T47D (cell line): ENCODE results near the gene POU3F1.
"Not testable (repeated sequence)": the region's sequence is repeated elsewhere in the genome, so short reads cannot be mapped to it uniquely, and the experiment has no call there.

ENCODE experiments used
- DNase-seq, 2 experiments: peaks; one replicate each; pipeline versions ENCODE4 v3.0.0 to v3.0.0-alpha.2; 2011 to 2012; ENCODE audit warnings: low read depth in 1 of 2, low spot score in 1 of 2
- JUND ChIP-seq: IDR thresholded peaks from 2 replicates; pipeline ENCODE4 v1.6.1; 2012; ENCODE audit warnings: low read depth
- in situ Hi-C: cut with HindIII; loops from 2 replicates; pipeline ENCODE4 v1.10.0; 2016; ENCODE audit warnings: low sequenced_read_pairs, low pct_unique_long_range_greater_than_20kb

POU3F1 gene

GRCh38 chr1:38039331-38040088 is 7.1 kb downstream of the POU3F1 start:
- no peak for DNase-seq
- TF ChIP-seq JUND: no peak
- in situ Hi-C loops: no loop called here

- DNase-seq: no peak
- in situ Hi-C loops: no loop called here
- TF ChIP-seq JUND: no peak
These were observed 7.7 kb downstream of the POU3F1 start for GRCh38 chr1:38038861-38039260.

- peak in 1 of 2 experiments; percentile 27 for DNase-seq
- in situ Hi-C loops: no loop called here
- no peak for TF ChIP-seq JUND
These were observed 9.2 kb downstream of the POU3F1 start for GRCh38 chr1:38037221-38037939.

GRCh38 chr1:38034871-38035270 is 11.7 kb downstream of the POU3F1 start:
- no peak for DNase-seq
- in situ Hi-C loops: no loop called here
- TF ChIP-seq JUND: no peak

DNA sequence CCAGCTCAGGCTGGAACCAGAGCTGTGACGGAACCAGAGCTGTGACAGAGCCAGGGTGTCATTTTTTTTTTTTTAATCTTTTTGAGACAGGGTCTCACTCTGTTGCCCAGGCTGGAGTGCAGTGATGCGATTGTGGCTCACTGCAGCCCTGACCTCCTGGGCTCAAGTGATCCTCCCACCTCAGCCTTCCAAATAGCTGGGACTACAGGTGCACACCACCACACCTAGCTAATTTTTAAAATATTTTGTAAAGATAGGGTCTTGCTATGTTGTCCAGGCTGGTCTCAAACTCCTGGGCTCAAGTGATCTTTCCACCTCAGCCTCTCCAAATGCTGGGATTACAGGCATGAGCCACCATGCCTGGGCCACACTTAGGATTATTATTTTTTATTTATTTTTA is 13.6 kb downstream of the POU3F1 start:
- in situ Hi-C loops, DNase-seq: not testable (repeated sequence)

DNA sequence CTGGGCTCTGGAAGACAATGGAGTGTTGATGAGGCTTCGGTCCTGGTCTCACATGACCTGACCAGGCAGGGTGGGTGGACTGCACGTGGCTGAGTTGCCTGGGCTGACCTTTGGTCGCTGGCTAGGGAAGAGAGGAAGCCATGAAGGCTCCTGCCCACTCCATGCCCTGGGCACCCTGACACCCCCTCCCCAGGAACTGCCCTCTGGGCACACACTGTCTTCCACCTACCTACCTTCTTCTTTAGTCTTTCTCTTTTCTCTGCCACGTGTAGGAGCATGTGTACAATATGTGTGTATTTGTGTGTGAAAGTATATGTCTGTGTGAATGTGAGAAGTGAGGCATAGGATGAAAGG is 15.1 kb downstream of the POU3F1 start:
- DNase-seq: no peak
- in situ Hi-C loops: no loop called here
- TF ChIP-seq JUND: no peak

DNA sequence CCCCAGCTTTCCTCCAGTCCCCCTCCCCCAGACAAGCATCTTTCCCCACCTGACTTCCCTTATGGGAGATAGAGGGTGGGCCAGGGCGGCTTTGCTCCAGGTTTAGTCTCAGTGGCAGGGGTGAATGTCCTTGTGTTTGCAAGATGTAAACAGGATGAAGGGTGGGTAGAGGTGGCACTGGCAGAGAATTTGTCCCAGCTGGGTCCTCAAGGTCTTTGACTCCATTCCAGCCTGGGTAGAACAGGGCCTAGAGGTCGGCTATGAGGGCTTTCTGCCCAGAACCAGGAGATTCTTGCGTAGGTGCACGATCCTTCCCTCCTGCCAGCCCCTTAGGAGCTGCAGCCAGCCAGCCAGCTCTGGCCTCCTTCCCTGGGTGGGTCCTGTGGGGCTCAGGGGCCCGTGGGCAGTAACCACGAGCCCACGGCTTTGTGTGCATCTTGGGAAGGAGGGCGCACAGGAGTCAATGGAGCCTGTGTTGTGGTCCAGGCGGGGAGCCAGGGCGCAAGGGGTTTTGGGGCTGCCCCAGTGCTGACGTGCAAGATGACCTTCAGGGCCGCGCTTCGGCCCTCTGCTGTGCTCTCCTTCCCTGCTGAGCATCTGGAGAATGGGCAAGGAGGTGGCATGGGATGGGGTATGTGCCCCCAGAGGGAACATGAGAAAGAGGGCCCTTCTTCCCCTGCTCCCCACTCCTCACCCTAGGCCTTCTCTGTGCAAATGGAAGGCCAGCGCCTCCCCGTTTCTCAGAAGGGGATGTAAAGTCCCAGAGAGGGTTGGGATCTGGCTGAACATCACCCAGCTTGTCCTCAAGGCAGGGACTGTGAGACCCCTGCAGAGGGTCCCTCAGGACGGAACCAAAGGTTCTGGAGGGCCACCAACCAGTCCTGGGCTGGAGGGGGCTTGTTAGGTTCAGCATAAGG is 15.7 kb downstream of the POU3F1 start:
- in situ Hi-C loops: no loop called here

DNA sequence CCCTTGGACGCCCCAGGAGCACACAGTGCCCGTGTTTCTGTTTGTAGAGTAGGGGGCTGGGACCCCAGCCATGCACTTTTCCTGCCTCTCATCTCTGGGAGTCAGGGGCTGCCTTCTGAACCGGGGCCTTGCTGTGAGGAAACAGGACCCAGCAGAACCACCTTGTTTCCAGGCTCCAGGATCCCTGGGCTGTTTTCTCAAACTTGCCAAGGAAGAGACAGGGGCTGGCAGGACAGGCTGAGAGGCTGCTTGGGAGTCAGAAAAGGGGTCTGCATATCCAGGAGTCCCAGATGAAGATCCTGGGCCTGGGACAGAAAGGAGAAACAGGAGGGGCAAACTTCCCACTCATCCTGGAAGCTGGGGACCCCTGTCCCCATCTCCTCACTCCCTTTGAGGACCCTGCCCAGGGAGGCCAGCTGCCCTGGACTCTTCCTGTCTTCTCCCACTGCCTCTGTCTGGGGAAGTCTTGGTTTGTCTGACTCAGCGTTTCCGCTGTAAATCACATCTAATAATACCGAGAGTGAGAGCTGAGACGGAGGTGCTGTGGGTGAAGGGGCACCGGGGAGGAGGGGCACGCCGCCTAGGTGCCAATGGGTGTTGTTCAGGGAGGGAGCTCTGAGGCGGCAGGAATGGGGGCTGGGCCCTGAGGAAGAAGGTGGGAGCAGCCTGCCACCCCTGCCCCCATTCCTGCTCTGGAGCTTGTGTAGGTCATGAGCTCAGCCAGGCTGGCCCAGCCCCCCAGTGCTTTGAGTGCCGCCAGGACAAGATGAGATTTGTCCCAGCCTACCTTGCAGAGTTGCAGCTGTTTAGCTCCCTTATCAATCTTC is 16.7 kb downstream of the POU3F1 start:
- no peak for TF ChIP-seq JUND
- in situ Hi-C loops: no loop called here
- DNase-seq: no peak

More for the DNA sequence above, 15.7 kb downstream of the POU3F1 start:
- no peak for DNase-seq
- no peak for TF ChIP-seq JUND

- DNase-seq: no peak
- no peak for TF ChIP-seq JUND
- in situ Hi-C loops: no loop called here
These were observed 17.4 kb downstream of the POU3F1 start for GRCh38 chr1:38029081-38029681.

GRCh38 chr1:38028671-38029070 is 17.9 kb downstream of the POU3F1 start:
- TF ChIP-seq JUND: no peak
- DNase-seq: no peak
- in situ Hi-C loops: no loop called here

DNA sequence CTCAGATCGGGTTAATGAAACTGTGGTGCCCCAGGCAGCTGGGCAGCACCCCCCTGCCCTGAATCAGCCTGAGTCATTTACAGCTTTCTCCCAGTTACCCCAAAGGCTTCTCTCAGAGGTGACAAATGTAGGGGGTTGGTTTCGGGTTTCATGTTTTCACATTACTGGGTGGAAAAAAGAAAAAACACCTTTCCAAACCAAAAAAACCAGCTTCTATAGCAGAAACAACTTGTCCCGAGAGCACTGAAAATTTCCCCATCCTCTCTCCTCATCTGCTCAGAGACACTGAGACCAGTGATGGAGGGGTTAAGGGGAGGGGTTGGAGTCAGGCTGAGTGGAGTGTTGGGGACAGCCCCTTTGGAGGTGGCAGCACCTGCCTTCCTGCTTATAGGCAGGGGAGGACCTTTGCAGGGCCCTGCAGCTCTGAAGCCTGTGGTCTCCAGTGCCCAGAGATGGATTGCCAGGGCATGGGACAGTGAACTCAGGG is 18.4 kb downstream of the POU3F1 start:
- in situ Hi-C loops: no loop called here
- DNase-seq: no peak
- TF ChIP-seq JUND: no peak
